HepG2 (cell line): ENCODE results near the gene MAJIN. TPM values are rescaled to one million over a fixed set of nuclear protein-coding genes. Genes with fewer than 3 reads are reported as not detected.

Experiments used
- ATF7 ChIP-seq, 2 experiments: fragments of 450-650 bp in 1 of 2; sonication (generic) in 1 of 2; formaldehyde crosslinking in 1 of 2; IDR thresholded peaks; 2 replicates each; pipeline versions ENCODE4 v1.4.0 to v1.6.1; 2016 to 2020; ENCODE audit warnings: antibody characterized with exemption in 1 of 2, mild to moderate bottlenecking in 1 of 2, missing genetic modification reagents in 1 of 2
- CBFB ChIP-seq: sonication (generic); formaldehyde crosslinking; IDR thresholded peaks from 2 replicates; pipeline ENCODE4 v1.4.0; 2020; ENCODE audit warnings: missing genetic modification reagents
- FOXP1 ChIP-seq, 2 experiments: fragments of 450-650 bp in 1 of 2; IDR thresholded peaks; 2 replicates each; pipeline ENCODE4 v1.6.1; 2017 to 2018; ENCODE audit warnings: antibody characterized with exemption in 1 of 2
- ISL2 ChIP-seq: sonication (generic); formaldehyde crosslinking; IDR thresholded peaks from 2 replicates; pipeline ENCODE4 v1.5.0; 2020; ENCODE audit warnings: missing genetic modification reagents
- KAT7 ChIP-seq: IDR thresholded peaks from 2 replicates; pipeline ENCODE4 v1.6.1; 2018; ENCODE audit warnings: borderline replicate concordance, missing compliant biosample characterization
- KLF11 ChIP-seq: IDR thresholded peaks from 2 replicates; pipeline ENCODE4 v1.6.1; 2016; ENCODE audit warnings: missing compliant biosample characterization
- NFE2 ChIP-seq: sonication (generic); formaldehyde crosslinking; IDR thresholded peaks from 2 replicates; pipeline ENCODE4 v1.4.0; 2020; ENCODE audit warnings: missing genetic modification reagents
- NFRKB ChIP-seq: fragments of 450-650 bp; IDR thresholded peaks from 2 replicates; pipeline ENCODE4 v1.6.1; 2017
- RFXAP ChIP-seq: sonication (generic); formaldehyde crosslinking; IDR thresholded peaks from 2 replicates; pipeline ENCODE4 v1.4.0; 2020; ENCODE audit warnings: missing genetic modification reagents, borderline replicate concordance
- TFDP1 ChIP-seq: IDR thresholded peaks from 2 replicates; pipeline ENCODE4 v1.6.1; 2016; ENCODE audit warnings: missing compliant biosample characterization, missing genetic modification reagents, borderline replicate concordance
- ZNF232 ChIP-seq: sonication (generic); formaldehyde crosslinking; IDR thresholded peaks from 2 replicates; pipeline ENCODE4 v1.4.0; 2020; ENCODE audit warnings: missing genetic modification reagents, borderline replicate concordance
- ZNF276 ChIP-seq: sonication (generic); formaldehyde crosslinking; IDR thresholded peaks from 2 replicates; pipeline ENCODE4 v1.4.0; 2020; ENCODE audit warnings: mild to moderate bottlenecking, low read depth, missing genetic modification reagents
- ZNF710 ChIP-seq: sonication (generic); formaldehyde crosslinking; IDR thresholded peaks from 2 replicates; pipeline ENCODE4 v1.5.0; 2020; ENCODE audit warnings: mild to moderate bottlenecking, missing genetic modification reagents, borderline replicate concordance
- ZNF737 ChIP-seq: sonication (generic); formaldehyde crosslinking; IDR thresholded peaks from 2 replicates; pipeline ENCODE4 v1.5.0; 2020; ENCODE audit warnings: missing genetic modification reagents, mild to moderate bottlenecking, borderline replicate concordance
- polyA plus RNA-seq, 8 experiments: library from polyadenylated mRNA; depleted of rRNA in 3 of 8; stranded (reverse) in 7 of 8; unstranded in 1 of 8; fragments of >200 nt; fragmentation: Illumina TruSeq in 4 of 8; extraction: Trizol in 4 of 8; gene quantifications; 2 replicates each; pipeline versions ENCODE4 v1.2.1 to v1.2.3, GENCODE V29; 2011 to 2016; ENCODE audit warnings: low read depth in 4 of 8, missing spikeins in 1 of 8, mixed read lengths in 1 of 8; ENCODE audit not compliant: insufficient read depth in 1 of 8
- total RNA-seq, 5 experiments: library from RNA; depleted of rRNA; stranded (reverse); fragments of >200 nt; fragmentation: Illumina TruSeq; extraction: Trizol; gene quantifications; 2 replicates each; pipeline ENCODE4 v1.2.3, GENCODE V29; 2016; ENCODE audit warnings: low read depth in 1 of 5
- TF ChIP-seq, protein P1 (sequence below): sonication (generic); formaldehyde crosslinking; IDR thresholded peaks from 2 replicates; pipeline ENCODE4 v1.4.0; 2020; ENCODE audit warnings: mild to moderate bottlenecking, missing genetic modification reagents, borderline replicate concordance
- TF ChIP-seq, protein P2 (sequence below): sonication (generic); formaldehyde crosslinking; IDR thresholded peaks from 2 replicates; pipeline ENCODE4 v1.4.0; 2020; ENCODE audit warnings: missing genetic modification reagents, mild to moderate bottlenecking, borderline replicate concordance

Gene MAJIN
- total and polyA plus RNA-seq, 2 of the 13 experiments (the other 11 are each of a cell fraction or from before 2014, with no cell fraction given) = not detected

DNA sequence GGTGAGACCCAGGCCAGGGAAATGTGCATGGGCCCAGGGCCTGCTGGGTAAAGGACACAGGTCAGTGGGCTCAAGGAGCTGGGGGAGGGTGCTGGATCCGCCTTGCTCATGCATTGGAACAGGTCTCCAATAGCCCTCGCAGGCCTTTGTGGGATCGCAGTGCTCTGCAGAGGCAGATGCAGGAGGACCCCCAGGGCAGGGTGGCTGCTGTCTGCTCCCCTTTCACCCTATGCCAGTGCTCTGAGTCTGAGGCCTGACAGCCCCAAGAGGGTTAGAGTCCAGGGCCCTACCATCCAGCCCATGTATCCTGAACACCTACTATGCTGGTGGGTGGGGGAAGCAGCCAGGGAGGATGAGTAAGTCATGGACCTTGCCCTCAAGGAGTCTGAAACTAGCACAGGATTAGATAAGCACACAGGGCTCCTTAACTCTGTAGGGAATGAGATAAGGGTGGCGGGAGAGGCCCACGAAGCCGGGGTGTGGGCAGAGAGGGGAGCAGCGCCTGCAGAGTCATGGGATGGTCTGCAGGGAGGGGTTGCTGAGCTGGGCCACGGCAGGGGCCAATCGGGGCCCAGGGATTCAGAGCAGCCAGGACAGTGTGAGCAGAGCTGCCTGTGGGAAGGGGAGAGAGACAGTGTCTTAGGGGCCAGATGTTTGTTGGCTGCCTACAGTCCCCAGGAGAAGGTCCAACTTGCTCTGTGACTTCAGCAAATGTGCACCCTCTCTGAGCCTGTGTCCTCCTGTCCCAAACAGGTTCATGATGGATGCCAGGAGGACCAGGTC, 83.0 kb downstream of the MAJIN start (continued):
- TF ChIP-seq, protein P1, sequence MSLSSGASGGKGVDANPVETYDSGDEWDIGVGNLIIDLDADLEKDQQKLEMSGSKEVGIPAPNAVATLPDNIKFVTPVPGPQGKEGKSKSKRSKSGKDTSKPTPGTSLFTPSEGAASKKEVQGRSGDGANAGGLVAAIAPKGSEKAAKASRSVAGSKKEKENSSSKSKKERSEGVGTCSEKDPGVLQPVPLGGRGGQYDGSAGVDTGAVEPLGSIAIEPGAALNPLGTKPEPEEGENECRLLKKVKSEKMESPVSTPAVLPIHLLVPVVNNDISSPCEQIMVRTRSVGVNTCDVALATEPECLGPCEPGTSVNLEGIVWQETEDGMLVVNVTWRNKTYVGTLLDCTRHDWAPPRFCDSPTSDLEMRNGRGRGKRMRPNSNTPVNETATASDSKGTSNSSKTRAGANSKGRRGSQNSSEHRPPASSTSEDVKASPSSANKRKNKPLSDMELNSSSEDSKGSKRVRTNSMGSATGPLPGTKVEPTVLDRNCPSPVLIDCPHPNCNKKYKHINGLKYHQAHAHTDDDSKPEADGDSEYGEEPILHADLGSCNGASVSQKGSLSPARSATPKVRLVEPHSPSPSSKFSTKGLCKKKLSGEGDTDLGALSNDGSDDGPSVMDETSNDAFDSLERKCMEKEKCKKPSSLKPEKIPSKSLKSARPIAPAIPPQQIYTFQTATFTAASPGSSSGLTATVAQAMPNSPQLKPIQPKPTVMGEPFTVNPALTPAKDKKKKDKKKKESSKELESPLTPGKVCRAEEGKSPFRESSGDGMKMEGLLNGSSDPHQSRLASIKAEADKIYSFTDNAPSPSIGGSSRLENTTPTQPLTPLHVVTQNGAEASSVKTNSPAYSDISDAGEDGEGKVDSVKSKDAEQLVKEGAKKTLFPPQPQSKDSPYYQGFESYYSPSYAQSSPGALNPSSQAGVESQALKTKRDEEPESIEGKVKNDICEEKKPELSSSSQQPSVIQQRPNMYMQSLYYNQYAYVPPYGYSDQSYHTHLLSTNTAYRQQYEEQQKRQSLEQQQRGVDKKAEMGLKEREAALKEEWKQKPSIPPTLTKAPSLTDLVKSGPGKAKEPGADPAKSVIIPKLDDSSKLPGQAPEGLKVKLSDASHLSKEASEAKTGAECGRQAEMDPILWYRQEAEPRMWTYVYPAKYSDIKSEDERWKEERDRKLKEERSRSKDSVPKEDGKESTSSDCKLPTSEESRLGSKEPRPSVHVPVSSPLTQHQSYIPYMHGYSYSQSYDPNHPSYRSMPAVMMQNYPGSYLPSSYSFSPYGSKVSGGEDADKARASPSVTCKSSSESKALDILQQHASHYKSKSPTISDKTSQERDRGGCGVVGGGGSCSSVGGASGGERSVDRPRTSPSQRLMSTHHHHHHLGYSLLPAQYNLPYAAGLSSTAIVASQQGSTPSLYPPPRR (CRISPR knock-in tag) = no peak
- TF ChIP-seq, protein P2, sequence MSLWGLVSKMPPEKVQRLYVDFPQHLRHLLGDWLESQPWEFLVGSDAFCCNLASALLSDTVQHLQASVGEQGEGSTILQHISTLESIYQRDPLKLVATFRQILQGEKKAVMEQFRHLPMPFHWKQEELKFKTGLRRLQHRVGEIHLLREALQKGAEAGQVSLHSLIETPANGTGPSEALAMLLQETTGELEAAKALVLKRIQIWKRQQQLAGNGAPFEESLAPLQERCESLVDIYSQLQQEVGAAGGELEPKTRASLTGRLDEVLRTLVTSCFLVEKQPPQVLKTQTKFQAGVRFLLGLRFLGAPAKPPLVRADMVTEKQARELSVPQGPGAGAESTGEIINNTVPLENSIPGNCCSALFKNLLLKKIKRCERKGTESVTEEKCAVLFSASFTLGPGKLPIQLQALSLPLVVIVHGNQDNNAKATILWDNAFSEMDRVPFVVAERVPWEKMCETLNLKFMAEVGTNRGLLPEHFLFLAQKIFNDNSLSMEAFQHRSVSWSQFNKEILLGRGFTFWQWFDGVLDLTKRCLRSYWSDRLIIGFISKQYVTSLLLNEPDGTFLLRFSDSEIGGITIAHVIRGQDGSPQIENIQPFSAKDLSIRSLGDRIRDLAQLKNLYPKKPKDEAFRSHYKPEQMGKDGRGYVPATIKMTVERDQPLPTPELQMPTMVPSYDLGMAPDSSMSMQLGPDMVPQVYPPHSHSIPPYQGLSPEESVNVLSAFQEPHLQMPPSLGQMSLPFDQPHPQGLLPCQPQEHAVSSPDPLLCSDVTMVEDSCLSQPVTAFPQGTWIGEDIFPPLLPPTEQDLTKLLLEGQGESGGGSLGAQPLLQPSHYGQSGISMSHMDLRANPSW (CRISPR knock-in tag) = no peak
- no peak for TF ChIP-seq ZNF737 (CRISPR knock-in tag)
- TF ChIP-seq CBFB (CRISPR knock-in tag) = no peak
- TF ChIP-seq RFXAP (CRISPR knock-in tag) = peak; percentile 37; the same call in 1 of the 2 replicates
- no peak for TF ChIP-seq ZNF710
- no peak for TF ChIP-seq KLF11
- peak; percentile 32; the same call in 1 of the 2 replicates for TF ChIP-seq ZNF232 (CRISPR knock-in tag)
- TF ChIP-seq ATF7 (IDR thresholded peaks at IDR 0.05) = no peak
- no peak for TF ChIP-seq ATF7 (CRISPR knock-in tag; IDR thresholded peaks at IDR 0.05)
- no peak for TF ChIP-seq ISL2 (CRISPR knock-in tag)
- no peak for TF ChIP-seq FOXP1 (IDR thresholded peaks at IDR 0.05)
- no peak for TF ChIP-seq FOXP1 (CRISPR knock-in tag; IDR thresholded peaks at IDR 0.05)
- TF ChIP-seq NFRKB = no peak
- TF ChIP-seq TFDP1 = no peak
- TF ChIP-seq KAT7 = no peak
- TF ChIP-seq ZNF276 (CRISPR knock-in tag) = 0 out of 2 replicates have a peak, but pooled peaks have one; percentile 53
- no peak for TF ChIP-seq NFE2 (CRISPR knock-in tag)
